Gastroesophageal sphincter (tissue), 3 donors: ENCODE data around the gene SDK1.

Experiments
- CTCF ChIP-seq, 4 experiments: fragments of 200-600 bp in 2 of 4; fragments of 450-650 bp in 2 of 4; sonication (generic) in 1 of 4; IDR thresholded peaks; one replicate each; pipeline ENCODE4 v1.5.1; 2017 to 2019; ENCODE audit warnings: antibody characterized with exemption in 4 of 4, mild to moderate bottlenecking in 2 of 4, moderate library complexity in 2 of 4
- EP300 ChIP-seq: sonication (generic); formaldehyde crosslinking; IDR thresholded peaks from one replicate; pipeline ENCODE4 v1.6.1; 2017; ENCODE audit warnings: antibody characterized with exemption, mild to moderate bottlenecking
- POLR2A ChIP-seq, 2 donors: fragments of 450-650 bp; IDR thresholded peaks; one replicate each; pipeline ENCODE4 v1.6.1; 2017; ENCODE audit warnings: antibody characterized with exemption in 2 of 2, mild to moderate bottlenecking in 2 of 2, moderate library complexity in 1 of 2
- POLR2AphosphoS5 ChIP-seq: sonication (generic); formaldehyde crosslinking; IDR thresholded peaks from one replicate; pipeline ENCODE4 v1.6.1; 2017; ENCODE audit warnings: antibody characterized with exemption

GRCh38 chr7:3267966-3268690 is 32.9 kb upstream of the SDK1 start:
- peak; percentile 7 for TF ChIP-seq POLR2AphosphoS5
- TF ChIP-seq CTCF (IDR thresholded peaks at IDR 0.05) = no peak
- no peak for TF ChIP-seq POLR2A (IDR thresholded peaks at IDR 0.05)
- TF ChIP-seq EP300 = no peak
